A549 (cell line): Measurements from ENCODE around the gene NECTIN1.

ENCODE experiments used
- CBX2 ChIP-seq: fragments of 200-600 bp; sonication (generic); IDR thresholded peaks from 2 replicates; pipeline ENCODE4 v1.6.1; 2016; ENCODE audit warnings: low read depth, mild to moderate bottlenecking, borderline replicate concordance
- CTCF ChIP-seq: fragments of >200 bp; sonication (Bioruptor Twin); formaldehyde crosslinking; IDR thresholded peaks from 3 replicates; pipeline ENCODE4 v1.5.1; 2016
- ESRRA ChIP-seq: fragments of 150-350 bp; IDR thresholded peaks from 2 replicates; pipeline ENCODE4 v1.6.1; 2014; ENCODE audit warnings: mild to moderate bottlenecking, low read length, borderline replicate concordance
- HDAC2 ChIP-seq: fragments of 200-600 bp; sonication (generic); IDR thresholded peaks from 2 replicates; pipeline ENCODE4 v1.6.1; 2016
- HOXA7 ChIP-seq: fragments of 250-450 bp; sonication (Bioruptor Pico); IDR thresholded peaks from 2 replicates; pipeline ENCODE4 v1.5.0; 2020; ENCODE audit warnings: mild to moderate bottlenecking, moderate library complexity
- JUNB ChIP-seq: fragments of >200 bp; sonication (Bioruptor Twin); formaldehyde crosslinking; IDR thresholded peaks from 2 replicates; pipeline ENCODE4 v1.6.1; 2016
- KDM5A ChIP-seq: fragments of 200-600 bp; sonication (generic); IDR thresholded peaks from 2 replicates; pipeline ENCODE4 v1.6.1; 2016; ENCODE audit warnings: antibody characterized with exemption, mild to moderate bottlenecking
- NR3C1 ChIP-seq: fragments of >200 bp; sonication (Bioruptor Twin); formaldehyde crosslinking; IDR thresholded peaks from 3 replicates; pipeline ENCODE4 v1.6.1; 2017
- POLR2A ChIP-seq: IDR thresholded peaks from 2 replicates; pipeline ENCODE4 v1.6.1; 2012; ENCODE audit warnings: mild to moderate bottlenecking, low read length
- REST ChIP-seq: fragments of 200-600 bp; sonication (generic); IDR thresholded peaks from 2 replicates; pipeline ENCODE4 v1.6.1; 2016; ENCODE audit warnings: antibody characterized with exemption, mild to moderate bottlenecking, moderate library complexity

- TF ChIP-seq HOXA7 (CRISPR knock-in tag): no peak
- no peak for TF ChIP-seq JUNB
- TF ChIP-seq CTCF: no peak
- no peak for TF ChIP-seq POLR2A
- no peak for TF ChIP-seq ESRRA
- TF ChIP-seq CBX2: no peak
- TF ChIP-seq KDM5A: no peak
- no peak for TF ChIP-seq NR3C1
- TF ChIP-seq REST: no peak
- TF ChIP-seq HDAC2: no peak
These were observed 62.9 kb downstream of the NECTIN1 start for GRCh38 chr11:119666061-119666460.
